NB4 (cell line): ENCODE data around the gene ZC3HAV1L.

Source experiments
- POLR2A ChIP-seq: IDR thresholded peaks from 2 replicates; pipeline ENCODE4 v1.6.1; 2011; ENCODE audit warnings: mild to moderate bottlenecking; ENCODE audit not compliant: insufficient read length; ENCODE audit errors: extremely low read depth
- TF ChIP-seq, protein P1 (sequence below): IDR thresholded peaks from one replicate; pipeline ENCODE4 v1.5.1; 2012; ENCODE audit warnings: low read depth, low read length

DNA sequence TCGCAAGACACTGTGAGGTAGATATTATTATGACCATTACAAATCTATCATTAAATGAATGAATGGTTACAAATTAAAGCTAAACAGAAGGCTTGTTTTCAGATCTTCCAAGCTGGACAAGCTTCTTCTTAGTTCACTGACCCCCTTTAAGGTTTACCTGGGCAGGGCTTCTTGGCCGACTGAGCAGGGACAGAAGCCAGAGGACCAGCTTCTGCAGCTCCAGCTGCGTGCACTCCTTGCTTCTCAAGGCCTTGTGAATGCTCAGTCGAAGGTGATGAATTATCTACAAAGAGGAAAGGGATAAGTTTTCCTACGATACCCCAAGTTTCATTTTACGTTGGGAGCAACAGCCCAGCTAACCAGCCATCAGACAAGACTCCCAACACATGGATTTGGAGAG is 9.3 kb downstream of the ZC3HAV1L start:
- TF ChIP-seq, protein P1, sequence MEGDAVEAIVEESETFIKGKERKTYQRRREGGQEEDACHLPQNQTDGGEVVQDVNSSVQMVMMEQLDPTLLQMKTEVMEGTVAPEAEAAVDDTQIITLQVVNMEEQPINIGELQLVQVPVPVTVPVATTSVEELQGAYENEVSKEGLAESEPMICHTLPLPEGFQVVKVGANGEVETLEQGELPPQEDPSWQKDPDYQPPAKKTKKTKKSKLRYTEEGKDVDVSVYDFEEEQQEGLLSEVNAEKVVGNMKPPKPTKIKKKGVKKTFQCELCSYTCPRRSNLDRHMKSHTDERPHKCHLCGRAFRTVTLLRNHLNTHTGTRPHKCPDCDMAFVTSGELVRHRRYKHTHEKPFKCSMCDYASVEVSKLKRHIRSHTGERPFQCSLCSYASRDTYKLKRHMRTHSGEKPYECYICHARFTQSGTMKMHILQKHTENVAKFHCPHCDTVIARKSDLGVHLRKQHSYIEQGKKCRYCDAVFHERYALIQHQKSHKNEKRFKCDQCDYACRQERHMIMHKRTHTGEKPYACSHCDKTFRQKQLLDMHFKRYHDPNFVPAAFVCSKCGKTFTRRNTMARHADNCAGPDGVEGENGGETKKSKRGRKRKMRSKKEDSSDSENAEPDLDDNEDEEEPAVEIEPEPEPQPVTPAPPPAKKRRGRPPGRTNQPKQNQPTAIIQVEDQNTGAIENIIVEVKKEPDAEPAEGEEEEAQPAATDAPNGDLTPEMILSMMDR, result no peak
- no peak for TF ChIP-seq POLR2A
